GM23248 (cell line): Measurements from ENCODE around the gene THOC7.

Experiments used
- EZH2 ChIP-seq: fragments of 200-600 bp; sonication (generic); IDR thresholded peaks from 2 replicates; pipeline ENCODE4 v1.6.1; 2018; ENCODE audit warnings: antibody characterized with exemption, mild to moderate bottlenecking; ENCODE audit not compliant: insufficient read depth, poor library complexity, severe bottlenecking
- EZH2phosphoT487 ChIP-seq: fragments of 200-600 bp; sonication (generic); IDR thresholded peaks from 2 replicates; pipeline ENCODE4 v1.6.1; 2018; ENCODE audit warnings: antibody characterized with exemption, moderate library complexity, mild to moderate bottlenecking, low read depth; ENCODE audit not compliant: insufficient read depth

DNA sequence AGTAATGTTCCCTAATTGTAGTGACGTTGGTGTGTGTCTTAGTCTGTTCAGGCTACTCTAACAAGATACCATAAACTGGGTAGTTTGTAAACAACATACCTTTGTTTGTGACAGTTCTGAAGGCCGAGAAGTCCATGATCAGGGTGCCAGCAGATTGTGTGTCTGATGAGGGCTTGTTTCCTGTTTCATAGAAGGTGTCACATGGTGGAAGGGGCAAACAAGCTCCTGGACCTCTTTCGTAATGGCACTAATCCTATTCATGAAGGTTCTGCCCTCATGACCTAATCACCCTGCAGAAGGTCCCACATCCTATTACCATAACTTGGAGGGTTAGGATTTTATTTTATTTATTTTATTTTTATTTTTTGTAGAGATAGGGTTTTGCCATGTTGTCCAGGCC is 11.2 kb upstream of the THOC7 start:
- TF ChIP-seq EZH2phosphoT487, result no peak
- TF ChIP-seq EZH2, result no peak
